Left ventricle myocardium inferior (tissue), 1 donor: ENCODE results near the gene ARHGAP24. TPM values are rescaled to one million over a fixed set of nuclear protein-coding genes. Genes with fewer than 3 reads are reported as not detected.

Source experiments
- DNase-seq: peaks from one replicate; pipeline ENCODE4 v3.0.0-alpha.2; 2020
- H3K27ac ChIP-seq: fragments of 200-600 bp; replicated peaks from 2 replicates; pipeline ENCODE4 v1.8.0; 2021
- H3K27me3 ChIP-seq: fragments of 200-600 bp; 2 replicates; pipeline ENCODE4 v1.8.0; 2021; ENCODE audit warnings: low read depth
- H3K36me3 ChIP-seq: fragments of 200-600 bp; 2 replicates; pipeline ENCODE4 v1.8.0; 2021
- H3K4me1 ChIP-seq: fragments of 200-600 bp; 2 replicates; pipeline ENCODE4 v1.8.0; 2021
- H3K4me3 ChIP-seq: fragments of 200-600 bp; 2 replicates; pipeline ENCODE4 v1.8.0; 2021; ENCODE audit warnings: mild to moderate bottlenecking, moderate library complexity
- H3K9me3 ChIP-seq: fragments of 200-600 bp; replicated peaks from 2 replicates; pipeline ENCODE4 v1.8.0; 2021
- intact Hi-C: fragments of 100-400 bp; cut with micrococcal nuclease; formaldehyde crosslinking; loops from one replicate; pipeline ENCODE4 v1.11.0; 2022
- total RNA-seq: library from RNA; stranded (reverse); fragmentation: NEBNext Ultra II Directional; extraction: Animal tissue kit (Norgen Biotek cat#: 25700); gene quantifications from one replicate; pipeline ENCODE4 v1.2.1, GENCODE V29; 2021
- TF ChIP-seq, protein P1 (sequence below): fragments of 200-600 bp; IDR thresholded peaks from 2 replicates; pipeline ENCODE4 v1.8.0; 2021; ENCODE audit warnings: antibody characterized with exemption, mild to moderate bottlenecking, borderline replicate concordance
- donor health status: DM: no; HTN: yes; CAD: no; lungs with severe emphysema.

The ARHGAP24 gene
- total RNA-seq, 1 donor from 2014 or later = 13.7 TPM

DNA sequence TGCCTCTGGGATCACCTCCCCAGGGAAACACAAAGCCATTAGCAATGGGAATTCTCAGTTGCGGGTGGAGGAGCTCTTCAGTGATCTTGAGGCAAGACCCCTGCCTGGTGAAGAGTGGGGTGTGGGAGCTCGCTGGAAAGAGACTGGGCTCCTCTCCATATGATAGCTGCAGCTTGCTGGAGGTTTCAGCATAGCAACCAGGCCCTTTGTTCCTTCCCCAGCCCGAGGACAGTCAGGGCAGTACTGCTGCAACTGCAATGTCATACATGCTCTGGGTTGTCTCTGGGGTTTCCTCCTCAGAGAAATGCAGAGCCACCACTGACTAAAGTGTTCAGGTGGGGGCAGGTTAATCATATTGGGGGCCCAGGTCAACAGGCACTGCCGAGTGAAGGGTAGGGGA is 81.3 kb downstream of the ARHGAP24 start:
- Histone ChIP-seq H3K27me3 (no peaks in the 10 kb centered on the region), H3K4me1 (no peaks in the 10 kb centered on the region), H3K4me3 (no peak overlapping the region), H3K36me3 (no peaks in the 10 kb centered on the region), H3K27ac (no peak overlapping the region), H3K9me3 (peaks cover 18% of the 10 kb centered on the region)
- TF ChIP-seq, protein P1, sequence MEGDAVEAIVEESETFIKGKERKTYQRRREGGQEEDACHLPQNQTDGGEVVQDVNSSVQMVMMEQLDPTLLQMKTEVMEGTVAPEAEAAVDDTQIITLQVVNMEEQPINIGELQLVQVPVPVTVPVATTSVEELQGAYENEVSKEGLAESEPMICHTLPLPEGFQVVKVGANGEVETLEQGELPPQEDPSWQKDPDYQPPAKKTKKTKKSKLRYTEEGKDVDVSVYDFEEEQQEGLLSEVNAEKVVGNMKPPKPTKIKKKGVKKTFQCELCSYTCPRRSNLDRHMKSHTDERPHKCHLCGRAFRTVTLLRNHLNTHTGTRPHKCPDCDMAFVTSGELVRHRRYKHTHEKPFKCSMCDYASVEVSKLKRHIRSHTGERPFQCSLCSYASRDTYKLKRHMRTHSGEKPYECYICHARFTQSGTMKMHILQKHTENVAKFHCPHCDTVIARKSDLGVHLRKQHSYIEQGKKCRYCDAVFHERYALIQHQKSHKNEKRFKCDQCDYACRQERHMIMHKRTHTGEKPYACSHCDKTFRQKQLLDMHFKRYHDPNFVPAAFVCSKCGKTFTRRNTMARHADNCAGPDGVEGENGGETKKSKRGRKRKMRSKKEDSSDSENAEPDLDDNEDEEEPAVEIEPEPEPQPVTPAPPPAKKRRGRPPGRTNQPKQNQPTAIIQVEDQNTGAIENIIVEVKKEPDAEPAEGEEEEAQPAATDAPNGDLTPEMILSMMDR = no peak
- no peak for DNase-seq
- intact Hi-C loops = no loop called here

DNA sequence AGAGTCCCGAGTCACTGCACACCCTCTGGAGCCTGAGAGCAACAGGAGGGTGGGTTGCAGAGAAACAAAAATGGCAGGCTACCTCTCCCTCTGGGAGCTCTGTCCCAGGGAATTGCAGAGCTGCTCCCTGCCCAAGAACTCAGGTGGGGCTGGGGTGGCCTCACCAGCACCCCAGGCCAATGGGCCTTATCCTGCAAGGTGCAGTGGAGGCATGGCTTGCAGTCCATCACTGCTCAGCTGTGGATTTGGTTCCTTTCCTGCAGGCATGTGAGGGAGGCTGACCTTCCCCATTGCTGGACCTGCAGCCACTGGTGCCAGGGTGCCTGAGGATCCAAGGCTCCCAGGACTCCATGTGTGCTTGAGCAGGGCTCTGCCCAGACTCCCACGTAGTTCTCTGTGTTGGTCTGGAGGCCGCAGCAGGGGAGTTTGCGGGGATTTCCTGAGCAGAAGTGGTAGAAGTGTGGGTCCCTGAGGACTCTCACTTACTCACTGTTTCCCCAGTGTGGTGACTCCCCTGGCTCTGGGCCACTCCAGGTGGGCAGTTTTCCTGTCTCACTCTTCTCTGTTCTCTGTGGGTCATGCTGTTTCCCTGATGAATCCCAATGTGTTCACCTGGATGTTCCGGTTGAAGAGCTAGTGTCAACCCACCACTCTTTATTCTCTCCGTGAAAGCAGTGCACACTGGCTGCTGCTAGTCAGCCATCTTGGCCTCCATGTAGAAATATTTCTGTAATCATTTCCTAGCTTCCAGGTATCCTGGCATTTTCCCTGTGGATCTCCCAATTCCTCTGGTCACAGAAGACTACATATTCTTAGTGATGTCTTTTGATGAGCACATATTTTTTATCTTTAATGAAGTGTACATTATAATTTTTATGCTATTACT is 82.3 kb downstream of the ARHGAP24 start:
- peaks cover 18% of the 10 kb centered on the region for H3K9me3 ChIP-seq
- intact Hi-C loops = no loop called here

DNA sequence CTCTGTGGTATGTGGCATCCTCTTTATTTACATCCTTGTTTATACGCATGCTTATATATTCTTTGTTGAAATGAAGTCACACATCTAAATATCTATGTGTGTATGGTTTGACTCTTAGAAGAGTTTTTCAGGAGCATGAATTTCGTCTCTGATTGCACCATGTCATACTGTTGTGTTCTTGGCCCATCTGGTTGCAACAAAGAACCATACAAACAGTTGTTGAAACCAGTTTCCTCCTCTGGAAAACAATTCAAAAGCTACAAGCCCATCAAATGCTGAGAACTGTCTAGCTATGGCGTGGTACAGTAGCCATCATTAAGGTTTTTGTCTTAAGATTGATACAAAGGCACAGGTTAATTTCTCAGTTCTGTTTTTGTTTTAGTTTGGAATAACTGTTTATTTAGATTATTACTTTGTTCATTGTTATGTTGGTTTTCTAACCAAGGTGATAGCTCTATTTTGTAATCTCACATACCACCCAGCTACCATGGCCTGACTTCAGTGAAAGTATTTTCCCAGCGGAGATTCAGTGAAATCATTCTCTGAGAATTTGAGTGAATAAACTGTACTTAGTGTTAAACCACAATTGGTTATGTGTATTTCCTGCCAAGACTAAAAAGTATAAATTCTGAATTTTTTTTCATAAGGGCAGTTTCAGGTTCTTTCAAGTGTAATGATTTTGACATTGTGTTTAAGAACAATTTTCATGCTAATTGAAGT is 91.0 kb downstream of the ARHGAP24 start:
- H3K9me3 ChIP-seq = peaks cover 5% of the 10 kb centered on the region
- intact Hi-C loops = no loop called here
- TF ChIP-seq, protein P1 = no peak
- H3K36me3 ChIP-seq = no peaks in the 10 kb centered on the region
- no peaks in the 10 kb centered on the region for H3K27me3 ChIP-seq
- no peak overlapping the region for H3K4me3 ChIP-seq
- DNase-seq = no peak
- no peak overlapping the region for H3K27ac ChIP-seq
- no peaks in the 10 kb centered on the region for H3K4me1 ChIP-seq

More for the DNA sequence above, 82.3 kb downstream of the ARHGAP24 start:
- Histone ChIP-seq H3K36me3 (no peaks in the 10 kb centered on the region), H3K27me3 (no peaks in the 10 kb centered on the region), H3K4me1 (no peaks in the 10 kb centered on the region), H3K27ac (no peak overlapping the region), H3K4me3 (no peak overlapping the region)
- DNase-seq = no peak
- TF ChIP-seq, protein P1 = no peak

DNA sequence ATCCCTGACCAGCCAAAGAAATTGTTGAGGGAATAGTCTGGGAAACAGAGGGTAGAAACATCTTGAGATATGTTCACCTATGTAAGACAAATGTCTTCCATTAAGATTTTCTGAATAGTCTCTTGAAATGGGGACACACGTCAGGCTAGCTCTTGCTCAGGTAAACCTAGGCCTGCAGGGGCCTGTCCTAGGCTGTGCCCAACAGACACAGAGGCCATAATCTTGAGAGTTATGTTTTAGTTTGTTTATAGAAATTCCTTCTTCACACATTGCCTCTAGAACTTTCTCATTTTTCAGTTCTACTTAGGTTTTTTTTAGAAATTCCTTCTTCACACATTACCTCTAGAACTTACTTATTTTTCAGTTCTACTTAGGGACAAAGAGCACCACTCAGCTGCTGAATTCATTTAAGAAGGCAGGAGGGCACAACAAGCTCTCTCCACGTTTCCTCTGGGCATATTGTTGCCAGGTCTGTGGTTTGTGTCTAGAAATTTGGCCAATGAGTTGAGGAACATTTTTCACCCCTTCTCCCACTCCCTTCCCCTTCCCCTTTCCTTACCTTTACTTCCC is 94.9 kb downstream of the ARHGAP24 start:
- Histone ChIP-seq H3K9me3 (no peaks in the 10 kb centered on the region), H3K27ac (no peak overlapping the region), H3K36me3 (no peaks in the 10 kb centered on the region), H3K4me3 (no peak overlapping the region), H3K4me1 (no peaks in the 10 kb centered on the region), H3K27me3 (no peaks in the 10 kb centered on the region)
- DNase-seq = no peak
- TF ChIP-seq, protein P1 = no peak
- intact Hi-C loops = no loop called here

DNA sequence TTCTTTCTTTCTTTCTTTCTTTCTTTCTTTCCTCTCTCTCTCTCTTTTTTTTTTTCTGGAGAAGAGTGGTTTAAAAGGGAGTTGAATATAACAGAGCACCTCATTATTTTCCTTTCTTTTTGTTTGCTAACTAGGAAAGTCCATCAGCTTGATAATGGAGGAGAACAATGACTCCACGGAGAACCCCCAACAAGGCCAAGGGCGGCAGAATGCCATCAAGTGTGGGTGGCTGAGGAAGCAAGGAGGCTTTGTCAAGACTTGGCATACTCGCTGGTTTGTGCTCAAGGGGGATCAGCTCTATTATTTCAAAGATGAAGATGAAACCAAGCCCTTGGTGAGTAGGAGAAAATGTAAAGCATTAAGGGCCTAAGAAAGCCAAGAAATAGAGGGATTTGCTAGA is 95.4 kb downstream of the ARHGAP24 start:
- no peaks in the 10 kb centered on the region for H3K4me1 ChIP-seq
- intact Hi-C loops = no loop called here
- no peaks in the 10 kb centered on the region for H3K36me3 ChIP-seq
- H3K27ac ChIP-seq = no peak overlapping the region
- no peaks in the 10 kb centered on the region for H3K9me3 ChIP-seq
- no peak for DNase-seq
- TF ChIP-seq, protein P1 = no peak
- no peaks in the 10 kb centered on the region for H3K27me3 ChIP-seq
- H3K4me3 ChIP-seq = no peak overlapping the region
